Upper lobe of left lung (tissue), 6 donors: Measurements from ENCODE around the gene PFKL. TPM values are rescaled to one million over a fixed set of nuclear protein-coding genes. Genes with fewer than 3 reads are reported as not detected.

Source experiments
- ATAC-seq, 2 donors: fragments of 200-7000 bp; cut with Tn5 transposase; one replicate each; pipeline ENCODE4 v1.9.1; 2022; ENCODE audit warnings: mild to moderate bottlenecking in 2 of 2, moderate library complexity in 2 of 2; ENCODE audit not compliant: low FRiP score in 2 of 2
- DNase-seq, 2 donors: peaks; one replicate each; pipeline ENCODE4 v3.0.0-alpha.2; 2019 to 2020
- H3K27ac ChIP-seq, 4 donors: fragments of 200-600 bp; sonication (generic); one replicate each; pipeline ENCODE4 v1.5.1; 2016 to 2019
- H3K27me3 ChIP-seq, 4 donors: fragments of 200-600 bp; sonication (generic); one replicate each; pipeline ENCODE4 v1.5.1; 2017 to 2019
- H3K36me3 ChIP-seq, 4 donors: fragments of 200-600 bp; sonication (generic); one replicate each; pipeline ENCODE4 v1.5.1; 2016 to 2019
- H3K4me1 ChIP-seq, 4 donors: fragments of 200-600 bp; sonication (generic); one replicate each; pipeline ENCODE4 v1.5.1; 2018 to 2019
- H3K4me3 ChIP-seq, 4 donors: fragments of 200-600 bp; sonication (generic); one replicate each; pipeline ENCODE4 v1.5.1; 2017 to 2019; ENCODE audit warnings: mild to moderate bottlenecking in 2 of 4, moderate library complexity in 1 of 4
- H3K9me3 ChIP-seq, 4 donors: fragments of 200-600 bp; sonication (generic); one replicate each; pipeline ENCODE4 v1.5.1; 2018 to 2019
- CTCF ChIP-seq, 6 experiments: fragments of 450-650 bp in 4 of 6; fragments of 200-600 bp in 2 of 6; sonication (generic) in 2 of 6; IDR thresholded peaks; one replicate each; pipeline ENCODE4 v1.5.1; 2016 to 2019; ENCODE audit warnings: antibody characterized with exemption in 6 of 6
- EP300 ChIP-seq, 4 donors: sonication (generic); formaldehyde crosslinking; IDR thresholded peaks; one replicate each; pipeline ENCODE4 v1.5.1; 2017; ENCODE audit warnings: antibody characterized with exemption in 4 of 4, control low read depth in 2 of 4
- POLR2A ChIP-seq, 4 donors: fragments of 450-650 bp; IDR thresholded peaks; one replicate each; pipeline ENCODE4 v1.5.1; 2016 to 2017; ENCODE audit warnings: antibody characterized with exemption in 4 of 4, mild to moderate bottlenecking in 2 of 4
- POLR2AphosphoS5 ChIP-seq, 2 donors: sonication (generic); formaldehyde crosslinking; IDR thresholded peaks; one replicate each; pipeline ENCODE4 v1.5.1; 2017; ENCODE audit warnings: antibody characterized with exemption in 2 of 2
- WGBS, 2 donors: methylation state at CpG; one replicate each; pipeline ENCODE4 v1.1.5; 2017 to 2018; 5-methylcytosine and 5-hydroxymethylcytosine counted together
- total RNA-seq, 6 donors: library from RNA; depleted of rRNA in 4 of 6; stranded (reverse); fragments of >200 nt in 4 of 6; gene quantifications; one replicate each; pipeline versions ENCODE4 v1.1.0 to v1.2.1, GENCODE V29; 2016 to 2021
- donor health status: DM: no; HTN: no; CAD: no; lungs with moderate emphysema.
- donor health status: DM: no; HTN: yes; CAD: no; lungs with severe emphysema.

Gene PFKL
- total RNA-seq, 6 donors from 2014 or later, result 69.8 to 157 (median 135) TPM

DNA sequence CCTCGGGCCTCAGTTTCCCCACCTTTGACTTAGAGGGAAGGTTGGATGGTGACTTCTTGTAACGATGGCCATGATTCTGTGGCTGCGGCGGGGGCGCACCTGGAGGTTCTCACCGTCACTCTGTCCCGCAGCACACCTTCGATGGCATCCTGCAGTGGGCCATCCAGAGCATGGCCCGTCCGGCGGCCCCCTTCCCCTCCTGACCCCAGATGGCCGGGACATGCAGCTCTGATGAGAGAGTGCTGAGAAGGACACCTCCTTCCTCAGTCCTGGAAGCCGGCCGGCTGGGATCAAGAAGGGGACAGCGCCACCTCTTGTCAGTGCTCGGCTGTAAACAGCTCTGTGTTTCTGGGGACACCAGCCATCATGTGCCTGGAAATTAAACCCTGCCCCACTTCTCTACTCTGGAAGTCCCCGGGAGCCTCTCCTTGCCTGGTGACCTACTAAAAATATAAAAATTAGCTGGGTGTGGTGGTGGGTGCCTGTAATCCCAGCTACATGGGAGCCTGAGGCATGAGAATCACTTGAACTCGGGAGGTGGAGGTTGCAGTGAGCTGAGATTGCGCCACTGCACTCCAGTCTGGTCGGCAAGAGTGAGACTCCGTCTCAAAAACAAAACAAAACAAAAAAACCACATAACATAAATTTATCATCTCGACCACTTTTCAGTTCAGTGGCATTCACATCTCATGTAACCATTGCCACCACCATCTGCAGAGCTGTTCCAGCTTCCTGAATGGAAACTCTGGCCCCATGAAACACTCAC is 2.1 kb upstream of the PFKL start:
- ATAC-seq, result peak; percentile 72 to 78
- peaks cover 33 to 53% (median 38%) of the 10 kb centered on the region in 4 donors for H3K4me1 ChIP-seq
- TF ChIP-seq EP300 (IDR thresholded peaks at IDR 0.05), result no peak
- peak in 1 of 2 donors; percentile 27 for TF ChIP-seq POLR2AphosphoS5 (IDR thresholded peaks at IDR 0.05)
- TF ChIP-seq CTCF (IDR thresholded peaks at IDR 0.05), result peak; percentile 59 to 87 (median 85)
- TF ChIP-seq POLR2A (IDR thresholded peaks at IDR 0.05), result no peak
- DNase-seq, result peak; percentile 84 to 89
- 28 to 37% methylated on average over 15 to 20 of the region's 22 CpGs for WGBS, 2 donors
- H3K9me3 ChIP-seq, result no peaks in the 10 kb centered on the region
- H3K4me3 ChIP-seq, result no peak overlapping the region
- H3K27me3 ChIP-seq, result no peaks in the 10 kb centered on the region
- H3K27ac ChIP-seq, result peak overlapping the region in 2 of 4 donors; percentile 28 to 49
- H3K36me3 ChIP-seq, result no peaks in the 10 kb centered on the region

GRCh38 chr21:44298301-44298700 is 1.6 kb upstream of the PFKL start:
- Histone ChIP-seq H3K9me3 (no peaks in the 10 kb centered on the region), H3K4me1 (peaks cover 36 to 57% (median 43%) of the 10 kb centered on the region in 4 donors), H3K4me3 (no peak overlapping the region), H3K27ac (peak overlapping the region in 2 of 4 donors; percentile 28 to 49), H3K36me3 (no peaks in the 10 kb centered on the region), H3K27me3 (no peaks in the 10 kb centered on the region)
- ATAC-seq (no peak), DNase-seq (no peak)
- no peak for TF ChIP-seq CTCF (IDR thresholded peaks at IDR 0.05)
- TF ChIP-seq EP300 (IDR thresholded peaks at IDR 0.05), result no peak
- TF ChIP-seq POLR2AphosphoS5 (IDR thresholded peaks at IDR 0.05), result no peak
- TF ChIP-seq POLR2A (IDR thresholded peaks at IDR 0.05), result no peak
- WGBS, 2 donors, result 89 to 97% methylated on average over 2 of the region's 2 CpGs

- Histone ChIP-seq H3K9me3 (no peaks in the 10 kb centered on the region), H3K27ac (peak overlapping the region; percentile 86 to 98 (median 96)), H3K4me3 (peak overlapping the region; percentile 40 to 100 (median 85)), H3K27me3 (no peaks in the 10 kb centered on the region), H3K36me3 (no peaks in the 10 kb centered on the region), H3K4me1 (peaks cover 39 to 65% (median 46%) of the 10 kb centered on the region in 4 donors)
- no peak for ATAC-seq
- TF ChIP-seq EP300 (IDR thresholded peaks at IDR 0.05), result no peak
- no peak for TF ChIP-seq POLR2AphosphoS5 (IDR thresholded peaks at IDR 0.05)
- no peak for TF ChIP-seq CTCF (IDR thresholded peaks at IDR 0.05)
- no peak for TF ChIP-seq POLR2A (IDR thresholded peaks at IDR 0.05)
- 25 to 26% methylated on average over 9 of the region's 10 CpGs for WGBS, 2 donors
- peak in 1 of 2 donors; percentile 1 for DNase-seq
These were observed 782 bp upstream of the PFKL start for GRCh38 chr21:44299085-44299457.

- ATAC-seq (peak; percentile 72 to 80), DNase-seq (peak; percentile 79 to 95)
- peak overlapping the region; percentile 86 to 98 (median 96) for H3K27ac ChIP-seq
- H3K9me3 ChIP-seq, result no peaks in the 10 kb centered on the region
- TF ChIP-seq CTCF (IDR thresholded peaks at IDR 0.05) (no peak), POLR2AphosphoS5 (IDR thresholded peaks at IDR 0.05) (peak; percentile 51 to 70), POLR2A (IDR thresholded peaks at IDR 0.05) (peak in 2 of 4 donors; percentile 78 to 85)
- no peaks in the 10 kb centered on the region for H3K27me3 ChIP-seq
- H3K36me3 ChIP-seq, result no peaks in the 10 kb centered on the region
- peak overlapping the region; percentile 81 to 100 (median 94) for H3K4me3 ChIP-seq
- peaks cover 51 to 69% (median 56%) of the 10 kb centered on the region in 4 donors for H3K4me1 ChIP-seq
- 0% methylated on average over 1 to 9 of the region's 67 CpGs for WGBS, 2 donors
These were observed 558 bp downstream of the PFKL start for GRCh38 chr21:44300262-44300959.
